GM19240 (cell line): ENCODE data around the gene SERPINF2.
"Not testable (repeated sequence)": the region's sequence is repeated elsewhere in the genome, so short reads cannot be mapped to it uniquely, and the experiment has no call there.

ENCODE experiments used
- DNase-seq: peaks from one replicate; pipeline ENCODE4 v3.0.0; 2011; ENCODE audit warnings: low spot score; ENCODE audit not compliant: insufficient read length

Gene SERPINF2

DNA sequence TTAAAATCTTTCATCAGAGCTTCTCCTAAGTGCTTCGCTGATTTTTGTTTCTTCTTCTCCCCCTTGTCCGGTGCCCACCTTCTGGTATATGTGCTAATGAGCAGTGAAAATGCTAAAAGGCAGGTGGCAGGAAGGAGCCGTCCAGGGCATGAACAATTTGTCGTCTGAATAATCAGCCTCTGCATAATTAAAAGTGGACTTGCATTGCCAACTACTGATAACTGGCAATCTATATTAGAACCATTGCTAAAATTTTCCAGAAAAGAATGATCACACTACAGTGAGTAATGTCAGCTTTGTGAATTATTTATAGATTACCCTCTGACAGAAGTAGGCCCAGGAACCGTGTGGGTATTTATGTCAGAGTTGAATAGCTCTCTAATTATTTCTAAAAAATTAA, 47.3 kb downstream of the SERPINF2 start:
- DNase-seq = no peak

GRCh38 chr17:1792495-1793446, 50.1 kb downstream of the SERPINF2 start:
- no peak for DNase-seq

- no peak for DNase-seq
These were observed 50.8 kb downstream of the SERPINF2 start for GRCh38 chr17:1793447-1793806.

GRCh38 chr17:1796800-1797199, 54.1 kb downstream of the SERPINF2 start:
- no peak for DNase-seq

GRCh38 chr17:1797323-1797722, 54.7 kb downstream of the SERPINF2 start:
- DNase-seq = no peak

GRCh38 chr17:1797846-1798245, 55.2 kb downstream of the SERPINF2 start:
- DNase-seq = not testable (repeated sequence)

DNA sequence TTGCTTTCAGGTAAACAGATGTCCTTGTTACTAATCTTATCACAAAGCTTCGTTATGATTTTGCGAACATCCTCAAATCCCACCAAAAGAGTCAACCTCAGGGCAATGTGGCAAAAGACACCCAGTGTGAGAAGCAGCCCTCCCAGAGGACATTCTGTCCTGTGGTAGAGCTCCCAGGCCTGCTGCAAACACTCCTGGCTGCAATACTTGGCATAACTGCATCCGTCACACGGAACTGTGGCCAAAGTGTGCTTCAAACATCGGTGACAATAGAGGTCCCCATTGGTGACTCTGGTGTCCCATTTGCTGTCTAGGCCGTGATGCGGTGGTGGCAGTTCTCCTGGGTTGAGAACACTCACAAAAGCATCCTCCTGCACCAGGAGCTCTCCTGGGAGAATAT, 57.6 kb downstream of the SERPINF2 start:
- no peak for DNase-seq

- DNase-seq = no peak
These were observed 58.0 kb downstream of the SERPINF2 start for GRCh38 chr17:1800712-1801111.

DNA sequence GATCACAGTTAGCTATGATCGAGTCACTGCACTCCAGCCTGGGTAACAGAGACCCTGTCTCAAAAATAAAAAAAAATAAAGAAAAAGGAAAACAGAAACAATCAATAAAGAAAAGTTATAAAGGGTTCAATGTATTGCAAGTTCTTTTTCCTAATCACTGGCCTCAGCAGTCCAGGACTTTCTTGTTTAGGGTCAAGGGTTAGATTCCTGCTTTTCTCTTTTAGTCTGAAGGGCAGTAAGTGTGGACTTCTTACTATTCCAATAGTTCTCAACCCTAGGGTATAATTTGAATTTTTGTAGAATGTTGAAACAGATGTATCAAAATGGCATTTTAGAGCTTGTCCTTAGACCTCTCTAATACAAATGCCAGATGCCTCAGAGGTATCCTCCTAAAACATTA, 59.8 kb downstream of the SERPINF2 start:
- DNase-seq = no peak

- no peak for DNase-seq
These were observed 60.6 kb downstream of the SERPINF2 start for GRCh38 chr17:1803280-1803679.
